ENCODE data around the gene SLC6A7.
A peak's percentile ranks its signal among the peaks of the same experiment; 100 is the strongest.

SLC6A7 gene
- 0.30 to 4.0 (median 1.2) reads per million in 17 experiments for total RNA-seq

- DNase-seq: peak in 2 of 4 experiments; percentile 23 to 46
These were observed at the start of gene SLC6A7 for GRCh38 chr5:150189728-150190502. Gene SLC6A7, plus strand, starts transcription at chr5:150190062. Its CDS starts 266 bp downstream, at chr5:150190328.

GRCh38 chr5:150140830-150141229, 49.0 kb upstream of the SLC6A7 start:
- no peak for DNase-seq

GRCh38 chr5:150141544-150142184, 48.2 kb upstream of the SLC6A7 start:
- no peak for DNase-seq

- DNase-seq: peak in 2 of 4 experiments; percentile 69 to 80
These were observed 47.5 kb upstream of the SLC6A7 start for GRCh38 chr5:150142185-150142958.

- peak in 2 of 4 experiments; percentile 78 to 91 for DNase-seq
These were observed 46.9 kb upstream of the SLC6A7 start for GRCh38 chr5:150142959-150143349.

- DNase-seq: no peak
These were observed 46.3 kb upstream of the SLC6A7 start for GRCh38 chr5:150143350-150144245.

GRCh38 chr5:150144246-150144801, 45.5 kb upstream of the SLC6A7 start:
- no peak for DNase-seq

GRCh38 chr5:150144879-150145278, 45.0 kb upstream of the SLC6A7 start:
- peak in 3 of 4 experiments; percentile 43 to 60 (median 51) for DNase-seq

- DNase-seq: no peak
These were observed 43.6 kb upstream of the SLC6A7 start for GRCh38 chr5:150146235-150146634.

- DNase-seq: no peak
These were observed 42.8 kb upstream of the SLC6A7 start for GRCh38 chr5:150146862-150147601.

GRCh38 chr5:150147670-150148069, 42.2 kb upstream of the SLC6A7 start:
- no peak for DNase-seq

- no peak for DNase-seq
These were observed 41.5 kb upstream of the SLC6A7 start for GRCh38 chr5:150148117-150148927.

- no peak for DNase-seq
These were observed 40.2 kb upstream of the SLC6A7 start for GRCh38 chr5:150149618-150150017.

- DNase-seq: no peak
These were observed 37.0 kb upstream of the SLC6A7 start for GRCh38 chr5:150152636-150153462.

GRCh38 chr5:150153483-150153882, 36.4 kb upstream of the SLC6A7 start:
- DNase-seq: no peak

GRCh38 chr5:150153957-150154617, 35.8 kb upstream of the SLC6A7 start:
- DNase-seq: peak in 3 of 4 experiments; percentile 37 to 56 (median 37)

- DNase-seq: no peak
These were observed 35.2 kb upstream of the SLC6A7 start for GRCh38 chr5:150154618-150155128.

Measured in suppressor macrophage (primary cell).